Transverse colon (tissue), 4 donors: ENCODE data around the gene RBM39.
"Not testable (repeated sequence)": the region's sequence is repeated elsewhere in the genome, so short reads cannot be mapped to it uniquely, and the experiment has no call there.

Experiments used
- CTCF ChIP-seq, 5 experiments: fragments of 200-600 bp in 3 of 5; fragments of 450-650 bp in 2 of 5; sonication (generic) in 3 of 5; IDR thresholded peaks; 1 replicate in 2 of 5; 2 replicates in 3 of 5; pipeline ENCODE4 v1.5.1; 2016 to 2017; ENCODE audit warnings: antibody characterized with exemption in 5 of 5, inconsistent platforms in 3 of 5, mild to moderate bottlenecking in 2 of 5, moderate library complexity in 1 of 5
- POLR2A ChIP-seq: fragments of 450-650 bp; IDR thresholded peaks from one replicate; pipeline ENCODE4 v1.6.1; 2016; ENCODE audit warnings: antibody characterized with exemption, mild to moderate bottlenecking, moderate library complexity
- POLR2AphosphoS5 ChIP-seq, 3 donors: sonication (generic); formaldehyde crosslinking; IDR thresholded peaks; one replicate each; pipeline ENCODE4 v1.6.1; 2016; ENCODE audit warnings: antibody characterized with exemption in 3 of 3

GRCh38 chr20:35705894-35706293 is 36.2 kb downstream of the RBM39 start:
- not testable (repeated sequence) for TF ChIP-seq CTCF (IDR thresholded peaks at IDR 0.05); POLR2A; POLR2AphosphoS5 (IDR thresholded peaks at IDR 0.05)
